Left forelimb (tissue), 1 donor: ENCODE data around the gene LGALS7.

ENCODE experiments used
- DNase-seq: peaks from one replicate; pipeline ENCODE4 v3.0.0-alpha.2; 2018; ENCODE audit warnings: low spot score

Gene LGALS7

DNA sequence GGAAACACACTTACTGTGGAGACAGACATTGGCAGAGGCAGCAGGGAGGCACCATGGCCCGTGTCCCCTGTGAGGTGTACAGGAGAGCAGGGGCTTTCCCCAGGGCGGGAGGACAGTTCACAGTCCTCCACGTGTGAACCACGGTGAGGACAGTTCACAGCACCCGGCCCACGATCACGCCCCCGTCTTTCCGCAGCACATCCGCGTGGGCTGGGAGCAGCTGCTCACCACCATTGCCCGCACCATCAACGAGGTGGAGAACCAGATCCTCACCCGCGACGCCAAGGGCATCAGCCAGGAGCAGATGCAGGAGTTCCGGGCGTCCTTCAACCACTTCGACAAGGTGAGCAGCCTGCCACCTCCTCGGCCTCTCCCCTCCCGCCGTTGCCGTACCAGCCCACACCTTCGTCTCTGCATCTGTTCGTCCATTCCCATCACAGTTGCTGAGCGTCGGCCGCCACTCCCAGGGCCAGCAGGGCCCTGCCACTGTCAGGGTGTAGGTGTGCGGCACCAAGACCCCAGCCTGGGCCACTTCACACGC is 46.5 kb downstream of the LGALS7 start:
- no peak for DNase-seq

DNA sequence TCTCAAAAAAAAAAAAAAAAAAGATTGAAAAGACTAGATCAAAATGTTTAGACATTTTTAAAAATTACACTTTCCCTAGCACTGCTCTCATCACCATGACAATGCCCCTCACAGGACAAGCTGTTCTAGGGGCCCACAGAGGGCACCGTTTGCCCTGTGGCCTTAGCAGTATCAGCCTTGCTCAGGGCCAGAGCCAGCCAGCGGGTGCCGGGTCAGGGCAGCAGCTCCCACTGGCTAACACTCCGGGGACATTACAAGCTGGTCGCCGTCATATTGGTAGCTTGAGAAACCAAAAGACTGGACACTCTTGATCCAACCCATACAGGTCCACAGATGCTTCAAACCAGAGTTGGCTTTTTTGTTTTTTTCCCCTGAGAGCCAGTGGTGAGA is 47.0 kb downstream of the LGALS7 start:
- DNase-seq, result no peak

DNA sequence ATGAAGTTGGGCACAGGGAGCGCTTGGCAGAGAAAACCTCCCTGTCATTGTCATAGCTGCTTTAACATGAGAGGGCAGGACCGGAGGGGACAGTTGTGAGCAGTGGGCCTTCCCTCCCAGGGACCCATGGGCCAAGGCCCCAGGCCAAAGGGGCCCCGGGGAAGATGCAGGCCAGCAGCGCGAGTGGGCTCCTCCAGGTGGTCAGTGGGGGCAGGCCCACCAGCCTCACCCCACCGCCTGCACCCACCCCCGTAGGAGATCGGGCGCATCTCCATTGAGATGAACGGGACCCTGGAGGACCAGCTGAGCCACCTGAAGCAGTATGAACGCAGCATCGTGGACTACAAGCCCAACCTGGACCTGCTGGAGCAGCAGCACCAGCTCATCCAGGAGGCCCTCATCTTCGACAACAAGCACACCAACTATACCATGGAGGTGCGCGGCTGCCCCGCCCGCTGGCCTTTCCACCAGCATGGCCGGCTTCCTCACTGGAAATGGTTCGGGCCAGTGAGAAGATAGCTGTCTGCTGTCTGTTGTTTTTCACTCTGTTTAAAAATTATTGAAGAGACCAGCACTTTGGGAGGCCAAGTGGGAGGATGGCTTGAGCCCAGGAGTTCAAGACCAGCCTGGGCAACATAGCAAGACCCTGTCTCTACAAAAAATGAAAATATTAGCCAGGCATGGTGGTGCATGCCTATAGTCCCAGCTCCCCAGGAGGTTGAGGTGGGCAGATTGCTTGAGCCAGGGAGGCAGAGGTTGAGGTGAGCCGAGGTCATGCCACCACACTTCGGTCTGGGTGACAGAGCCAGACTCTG is 47.6 kb downstream of the LGALS7 start:
- no peak for DNase-seq

DNA sequence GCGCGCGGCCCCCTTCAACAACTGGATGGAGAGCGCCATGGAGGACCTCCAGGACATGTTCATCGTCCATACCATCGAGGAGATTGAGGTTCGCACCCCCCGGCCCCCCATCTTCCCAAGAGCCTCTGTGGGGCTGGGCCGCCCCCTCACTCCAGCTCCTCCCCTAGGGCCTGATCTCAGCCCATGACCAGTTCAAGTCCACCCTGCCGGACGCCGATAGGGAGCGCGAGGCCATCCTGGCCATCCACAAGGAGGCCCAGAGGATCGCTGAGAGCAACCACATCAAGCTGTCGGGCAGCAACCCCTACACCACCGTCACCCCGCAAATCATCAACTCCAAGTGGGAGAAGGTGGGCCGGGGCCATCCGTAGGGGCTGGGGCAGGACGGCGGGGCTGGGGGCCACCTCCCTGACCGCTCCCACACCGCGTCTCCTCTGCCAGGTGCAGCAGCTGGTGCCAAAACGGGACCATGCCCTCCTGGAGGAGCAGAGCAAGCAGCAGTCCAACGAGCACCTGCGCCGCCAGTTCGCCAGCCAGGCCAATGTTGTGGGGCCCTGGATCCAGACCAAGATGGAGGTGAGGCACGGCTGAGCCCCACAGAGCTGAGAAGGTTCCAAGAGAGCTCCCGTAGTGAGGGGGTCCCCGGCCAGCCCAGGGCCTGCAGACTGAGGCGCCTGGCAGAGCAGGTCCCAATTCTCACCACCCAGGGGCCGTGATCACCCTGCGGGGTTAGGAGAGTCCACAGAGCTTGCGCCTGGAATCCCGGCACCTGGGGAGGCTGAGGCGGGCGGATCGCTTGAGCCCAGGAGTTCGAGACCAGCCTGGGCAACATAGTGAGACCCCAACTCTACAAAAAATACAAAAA is 49.1 kb downstream of the LGALS7 start:
- DNase-seq, result no peak

DNA sequence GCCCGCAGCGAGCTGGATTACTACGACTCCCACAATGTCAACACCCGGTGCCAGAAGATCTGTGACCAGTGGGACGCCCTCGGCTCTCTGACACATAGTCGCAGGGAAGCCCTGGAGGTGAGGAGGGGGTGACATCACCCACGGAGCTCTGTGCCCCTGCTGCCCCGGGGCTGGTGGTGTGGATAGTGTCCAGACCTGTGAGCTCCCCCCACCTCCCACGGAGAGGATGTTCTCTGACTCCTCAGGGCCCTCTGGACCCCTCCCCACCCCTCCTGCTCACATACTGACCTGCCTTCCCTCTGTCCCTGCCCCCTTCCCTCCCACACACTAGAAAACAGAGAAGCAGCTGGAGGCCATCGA is 49.7 kb downstream of the LGALS7 start:
- DNase-seq, result no peak

DNA sequence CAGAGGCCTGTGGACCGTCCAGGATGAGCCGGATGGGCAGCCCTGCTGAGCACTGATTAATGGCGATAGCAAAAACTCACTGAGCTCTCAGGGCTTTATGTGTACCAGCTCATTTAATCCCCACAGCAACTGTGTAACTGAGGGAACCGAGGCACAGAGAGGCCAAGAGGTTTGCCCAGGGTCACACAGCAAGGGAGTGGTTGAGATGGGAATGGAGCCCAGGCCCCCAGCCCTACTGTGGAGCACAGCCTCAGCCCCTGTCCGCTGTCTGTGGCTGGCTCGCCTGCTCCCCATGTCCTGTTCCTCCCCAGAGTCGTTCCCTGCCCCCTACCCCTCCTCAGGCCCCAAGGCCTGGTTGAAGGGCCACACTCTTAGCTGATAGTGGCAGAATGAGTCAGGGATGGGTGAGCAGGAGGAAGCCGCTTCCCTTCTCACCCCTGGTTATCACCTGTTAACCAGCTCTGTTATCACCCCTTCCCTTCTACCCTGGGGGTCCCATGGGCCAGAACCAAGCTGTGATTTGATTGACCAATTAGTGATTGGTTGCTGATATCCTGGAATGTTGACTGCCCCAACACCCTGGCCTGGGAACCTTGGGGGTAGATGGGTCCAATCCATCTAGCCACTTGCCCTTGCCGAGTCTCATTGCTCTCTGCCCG is 50.2 kb downstream of the LGALS7 start:
- DNase-seq, result no peak

DNA sequence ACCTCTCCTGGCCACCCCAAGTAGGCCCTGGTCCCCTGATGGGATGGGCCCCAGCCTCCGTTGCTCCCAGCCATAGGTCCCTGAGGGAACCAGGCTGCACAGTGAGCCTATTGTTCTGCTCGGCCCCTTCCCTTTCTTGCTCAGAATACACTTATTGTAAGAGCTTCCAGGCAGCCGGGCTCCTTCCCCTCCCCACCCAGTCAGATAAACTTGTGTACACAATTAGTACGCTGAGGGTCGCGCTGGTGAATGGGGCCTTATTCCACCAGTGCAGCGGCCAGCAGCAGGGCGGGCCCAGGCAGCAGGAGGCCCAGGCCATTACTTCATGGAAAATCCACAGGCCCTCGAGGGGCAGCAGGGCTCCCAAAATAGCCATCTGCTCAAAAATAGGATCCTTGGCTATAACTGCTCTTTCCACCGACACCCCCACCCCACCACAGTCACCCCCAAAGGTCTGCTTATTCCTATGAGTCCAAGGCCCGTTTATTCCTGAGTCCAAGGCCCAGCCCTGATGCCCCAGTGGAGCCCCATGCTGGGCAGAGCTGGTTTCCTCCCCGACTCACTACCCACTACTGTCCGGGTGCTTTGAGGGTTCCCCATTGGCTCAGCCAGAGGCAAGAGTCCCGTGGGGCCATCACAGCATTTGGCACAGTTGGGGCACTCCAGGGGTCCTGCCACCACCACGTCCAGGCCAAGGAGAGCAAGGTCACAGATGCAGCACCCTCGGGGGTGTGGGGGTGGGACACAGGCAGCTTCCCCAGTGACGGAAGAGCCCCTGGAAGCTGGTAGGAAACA is 51.1 kb downstream of the LGALS7 start:
- DNase-seq, result no peak

DNA sequence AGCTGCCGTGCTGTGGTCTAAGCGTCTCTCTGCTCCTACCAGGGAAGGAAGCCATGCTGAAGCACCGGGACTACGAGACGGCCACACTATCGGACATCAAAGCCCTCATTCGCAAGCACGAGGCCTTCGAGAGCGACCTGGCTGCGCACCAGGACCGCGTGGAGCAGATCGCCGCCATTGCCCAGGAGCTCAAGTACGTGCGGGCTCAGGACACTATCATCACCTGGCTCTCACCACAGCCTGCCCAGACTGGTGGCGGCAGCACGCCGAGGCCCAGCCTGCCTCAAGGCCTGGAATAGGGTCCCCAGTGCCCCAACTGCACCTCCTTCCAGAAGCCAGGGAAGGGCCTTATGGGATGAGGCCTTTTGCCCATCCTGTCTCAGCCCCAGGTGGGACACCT is 51.8 kb downstream of the LGALS7 start:
- DNase-seq, result no peak
